HG02885 (cell line): ENCODE data around the gene LPAR1.
"Not testable (repeated sequence)": the region's sequence is repeated elsewhere in the genome, so short reads cannot be mapped to it uniquely, and the experiment has no call there.

Experiments
- ATAC-seq: cut with Tn5 transposase; IDR thresholded peaks from one replicate; pipeline ENCODE4 v1.9.1; 2021; ENCODE audit warnings: mild to moderate bottlenecking; ENCODE audit not compliant: unreplicated experiment, poor library complexity

LPAR1 gene

DNA sequence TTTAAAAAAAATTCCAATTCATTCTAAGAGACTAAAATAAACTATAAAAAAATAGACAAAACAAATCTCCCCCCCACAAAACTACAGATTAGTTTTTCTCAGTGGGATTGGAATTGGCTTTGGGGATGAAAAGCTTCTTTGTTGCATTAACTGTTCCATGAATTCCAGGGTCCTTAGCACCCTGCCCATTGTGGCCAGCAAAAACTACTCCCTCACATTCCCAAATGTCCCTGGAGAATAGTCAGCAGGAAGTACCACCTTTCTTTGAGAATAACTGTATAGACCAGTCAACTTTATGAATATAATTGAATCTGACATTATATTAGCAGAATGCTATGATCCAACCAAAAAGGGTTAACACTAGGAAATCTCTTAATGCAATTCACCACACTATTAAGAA, 147.9 kb downstream of the LPAR1 start:
- no peak for ATAC-seq

DNA sequence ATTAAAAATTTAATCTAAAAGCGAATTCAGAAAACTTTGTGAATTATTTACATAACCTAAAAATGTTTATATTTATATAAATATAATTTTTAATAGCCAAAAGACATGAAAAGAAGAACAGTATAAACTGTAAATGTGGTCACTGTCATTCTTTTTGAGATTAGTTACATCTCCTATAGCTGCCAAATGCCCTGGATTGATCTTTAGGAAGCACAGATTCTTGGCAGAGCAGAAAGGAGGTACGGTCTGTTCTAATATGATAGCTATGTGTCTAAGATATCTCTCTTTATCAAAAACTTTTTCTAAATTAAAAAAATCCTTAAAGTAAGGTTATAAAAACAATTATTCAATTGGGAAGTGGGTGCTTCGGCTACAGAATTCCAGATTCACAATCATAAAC, 151.0 kb downstream of the LPAR1 start:
- ATAC-seq, result no peak

DNA sequence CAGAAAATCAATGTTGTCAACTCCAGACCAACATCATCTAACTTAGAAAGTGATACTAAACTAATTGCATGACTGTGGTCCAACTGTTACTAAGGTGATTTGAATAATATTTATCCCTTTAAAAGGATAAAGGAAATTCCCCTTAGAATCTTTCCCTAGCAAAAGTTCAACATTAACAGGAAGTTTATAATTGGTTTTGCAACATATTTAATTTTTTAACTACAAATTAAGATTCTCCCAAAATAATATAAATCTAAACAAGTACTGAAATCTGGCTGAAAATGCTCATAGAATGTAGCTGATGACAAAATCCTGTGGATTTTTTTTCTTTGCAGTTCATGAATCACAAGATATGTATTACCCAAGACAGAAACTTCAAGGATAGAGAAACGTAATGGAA, 151.4 kb downstream of the LPAR1 start:
- no peak for ATAC-seq

DNA sequence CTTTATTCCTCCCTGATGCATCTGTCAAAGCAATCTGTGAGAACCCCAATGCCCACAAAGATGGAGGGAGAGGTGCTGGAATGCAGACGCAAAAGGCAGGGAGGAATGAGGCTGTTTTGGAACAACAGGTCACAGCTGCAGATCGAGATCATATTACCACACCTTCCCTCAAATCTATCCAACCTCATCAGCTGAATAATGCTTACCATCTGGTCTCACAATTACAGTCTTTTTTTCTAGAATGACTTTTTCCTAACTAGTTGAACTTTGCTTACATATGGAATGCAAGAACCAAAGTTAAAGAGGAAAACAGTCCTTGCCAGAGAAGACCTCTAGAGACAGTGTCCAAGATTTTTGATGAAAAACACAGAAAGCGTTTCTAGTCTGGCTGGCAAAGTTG, 158.1 kb downstream of the LPAR1 start:
- no peak for ATAC-seq

DNA sequence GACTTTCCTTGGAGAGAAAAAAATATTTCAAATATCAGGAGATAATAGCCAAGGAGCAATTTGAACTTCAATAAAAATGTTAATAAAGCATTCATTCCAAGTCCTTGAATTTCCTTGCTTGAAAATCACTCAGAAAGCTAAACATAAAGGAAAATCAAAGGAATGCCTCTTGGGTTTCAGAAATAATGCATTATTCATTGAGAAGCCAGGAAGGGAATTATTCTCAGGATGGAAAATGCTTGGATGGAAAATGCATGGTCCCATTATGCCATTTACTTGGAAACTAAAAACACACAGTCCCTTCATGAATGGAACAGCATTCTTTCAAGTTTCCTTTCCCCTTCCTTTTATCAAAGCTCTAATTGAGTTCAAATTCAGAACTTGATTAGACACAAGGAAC, 160.9 kb downstream of the LPAR1 start:
- ATAC-seq, result no peak

DNA sequence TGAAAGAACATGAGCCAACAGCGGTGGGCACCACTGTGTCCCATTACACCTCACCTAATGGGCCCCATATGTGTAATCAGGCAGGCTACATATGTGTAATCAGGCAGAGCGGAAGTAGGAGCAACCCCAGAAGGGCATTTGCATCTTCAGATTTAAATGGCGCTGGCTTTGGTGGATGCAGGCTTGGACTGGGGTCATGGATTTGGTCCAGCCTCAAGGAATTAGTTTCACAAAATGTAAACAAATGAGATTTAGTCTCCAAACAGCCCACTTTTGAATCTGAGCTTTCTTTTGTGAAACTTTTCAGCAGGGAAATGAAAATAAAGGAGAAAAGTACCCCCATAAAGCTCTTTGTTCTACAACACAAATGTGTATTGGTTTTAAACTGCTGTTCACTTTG, 161.3 kb downstream of the LPAR1 start:
- ATAC-seq, result no peak

DNA sequence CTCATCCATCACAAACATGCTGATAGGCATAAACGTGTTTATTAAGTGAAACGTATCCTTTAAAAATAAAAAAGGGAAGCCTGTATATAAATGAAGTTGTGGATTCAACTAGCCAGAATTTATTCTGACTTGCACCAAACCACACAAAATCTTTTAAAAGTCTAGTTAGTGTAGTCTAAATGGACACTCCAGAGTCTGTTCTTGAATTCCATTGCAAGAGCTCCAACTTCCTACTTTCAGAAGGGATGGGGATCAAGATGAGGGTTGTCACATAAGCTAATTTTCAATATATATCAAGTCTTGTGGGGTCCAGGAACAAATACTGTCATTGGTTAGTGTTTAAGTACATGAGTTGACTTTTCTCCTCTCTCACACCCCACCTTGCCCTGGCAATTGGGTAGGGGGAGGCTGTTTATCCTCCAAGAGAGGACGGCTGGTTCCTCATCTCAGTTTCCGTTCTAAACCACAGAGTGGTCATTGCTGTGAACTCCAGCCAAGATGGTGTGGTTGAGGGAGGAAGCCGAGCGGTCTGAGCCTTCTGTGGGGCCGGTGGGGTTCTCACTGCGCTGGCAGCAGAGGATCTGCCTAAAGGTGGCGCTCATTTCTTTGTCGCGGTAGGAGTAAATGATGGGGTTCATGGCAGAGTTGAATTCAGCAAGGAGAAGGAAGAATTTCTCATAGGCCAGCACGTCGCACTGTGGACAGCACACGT, 163.2 kb downstream of the LPAR1 start:
- ATAC-seq, result no peak

DNA sequence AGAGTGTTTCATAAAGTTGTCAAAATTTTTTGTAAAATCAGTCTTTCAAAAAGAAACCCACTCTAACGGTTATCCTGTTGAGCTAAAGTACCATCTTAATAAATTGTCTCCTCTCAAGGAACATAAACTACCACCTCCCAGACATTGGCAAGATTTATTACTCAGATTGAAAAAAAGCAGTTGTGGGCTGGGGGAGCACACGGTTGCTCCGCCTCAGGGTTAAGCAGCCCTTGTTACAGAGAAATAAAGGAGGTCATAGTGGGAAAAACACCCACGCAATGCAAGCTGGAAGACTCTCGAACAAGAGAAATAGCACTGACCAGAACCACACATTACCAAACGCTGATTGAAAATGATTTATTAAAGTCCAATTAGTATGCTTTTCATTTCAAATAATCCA, 165.3 kb downstream of the LPAR1 start:
- ATAC-seq, result no peak

DNA sequence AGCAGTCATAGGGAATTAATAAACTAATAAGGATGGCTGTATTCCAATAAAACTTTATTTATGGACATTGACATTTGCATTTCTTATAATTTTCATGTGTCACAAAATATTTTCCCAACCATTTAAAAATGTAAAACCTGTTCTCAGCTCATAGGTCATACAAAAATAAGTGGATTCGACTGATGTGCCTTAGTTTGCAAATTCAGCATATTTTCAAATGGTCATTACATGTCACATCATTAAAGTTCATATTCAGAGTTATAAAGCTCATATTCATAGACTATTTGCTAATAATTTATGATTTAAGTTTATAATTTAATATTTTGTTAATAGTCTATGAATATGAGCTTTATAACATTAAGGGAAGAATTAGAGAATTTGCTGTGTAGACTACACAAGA, 166.5 kb downstream of the LPAR1 start:
- no peak for ATAC-seq

DNA sequence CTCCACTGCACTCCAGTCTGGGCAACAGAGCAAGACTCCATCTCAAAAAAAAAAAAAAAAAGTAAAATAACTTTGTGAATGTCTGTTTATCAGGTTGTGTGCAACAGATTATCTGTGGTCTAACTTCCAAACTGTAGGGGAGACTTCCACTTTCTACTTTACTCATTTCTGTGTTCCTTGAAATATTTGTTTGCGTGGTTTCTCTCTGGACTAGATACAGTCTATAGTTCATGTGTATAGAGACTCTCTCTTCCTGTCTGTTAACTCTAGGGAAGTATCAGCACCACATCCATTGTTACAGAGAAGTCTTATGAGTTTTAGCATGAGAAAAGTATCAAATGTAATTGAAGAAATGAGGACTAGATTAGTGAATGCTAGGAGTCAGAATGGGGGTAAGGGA, 168.3 kb downstream of the LPAR1 start:
- ATAC-seq, result no peak

DNA sequence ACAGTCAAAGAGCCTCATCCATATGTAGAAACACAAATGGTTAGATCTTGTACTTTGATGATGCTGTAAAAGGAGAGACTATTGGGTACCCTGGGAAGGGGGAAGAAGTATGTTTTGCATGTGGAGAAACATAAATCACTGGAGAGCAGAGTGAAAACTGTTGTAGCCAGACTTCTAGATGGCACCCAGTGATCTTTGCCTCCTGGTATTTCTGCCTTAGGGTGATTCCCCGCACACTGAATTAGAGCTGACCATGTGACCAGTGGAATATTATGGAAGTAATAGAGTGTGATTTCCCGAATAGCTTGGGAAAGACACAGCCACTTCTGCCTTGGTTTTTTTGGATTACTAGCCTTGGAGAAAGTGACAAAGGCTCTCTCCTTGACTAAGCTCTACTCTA, 174.3 kb downstream of the LPAR1 start:
- no peak for ATAC-seq

DNA sequence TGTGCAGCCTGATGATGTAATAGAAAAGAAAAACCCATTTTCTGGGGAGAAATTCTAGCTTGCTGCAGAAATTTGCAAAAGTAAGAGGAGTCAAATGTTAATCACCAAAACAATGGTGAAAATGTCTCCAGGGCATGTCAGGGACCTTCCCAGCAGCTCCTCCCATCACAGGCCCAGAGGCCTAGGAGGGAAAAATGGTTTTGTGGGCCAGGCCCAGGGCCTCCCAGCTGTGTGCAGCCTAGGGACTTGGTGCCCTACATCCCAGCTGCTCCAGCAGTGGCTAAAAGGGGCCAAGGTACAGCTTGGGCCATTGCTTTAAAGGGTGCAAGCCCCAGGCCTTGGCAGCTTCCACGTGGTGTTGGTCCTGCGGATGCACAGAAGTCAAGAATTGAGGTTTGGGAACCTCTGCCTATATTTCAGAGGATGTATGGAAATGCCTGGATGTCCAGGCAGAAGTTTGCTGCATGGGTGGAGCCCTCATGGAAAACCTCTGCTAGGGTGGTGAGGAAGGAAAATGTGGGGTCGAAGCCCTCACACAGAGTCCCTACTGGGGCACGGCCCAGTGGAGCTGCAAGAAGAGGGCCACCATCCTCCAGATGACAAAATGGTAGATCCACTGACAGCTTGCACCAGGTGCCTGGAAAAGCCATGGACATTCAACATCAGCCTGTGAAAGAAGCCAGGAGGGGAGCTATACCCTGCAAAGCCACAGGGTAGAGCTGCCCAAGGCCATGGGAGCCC, 176.7 kb downstream of the LPAR1 start:
- ATAC-seq, result not testable (repeated sequence)

DNA sequence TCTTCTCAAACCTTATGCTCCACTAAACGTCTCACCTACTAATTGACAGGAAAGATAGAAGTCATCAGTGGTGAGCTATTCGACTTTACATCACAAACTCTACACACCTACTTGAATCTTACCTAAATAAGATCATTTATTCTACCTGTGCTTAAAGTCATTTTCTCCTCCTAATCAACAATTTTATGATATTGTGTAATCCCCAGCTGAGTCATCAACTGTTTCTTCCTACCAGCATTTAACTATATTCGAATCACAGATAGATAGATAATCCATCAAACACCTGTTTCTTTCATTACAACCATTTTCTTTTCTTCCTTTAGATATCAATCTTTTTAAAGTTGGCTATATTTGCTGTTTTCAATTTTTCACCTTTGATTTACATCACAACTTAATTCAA, 181.5 kb downstream of the LPAR1 start:
- no peak for ATAC-seq

DNA sequence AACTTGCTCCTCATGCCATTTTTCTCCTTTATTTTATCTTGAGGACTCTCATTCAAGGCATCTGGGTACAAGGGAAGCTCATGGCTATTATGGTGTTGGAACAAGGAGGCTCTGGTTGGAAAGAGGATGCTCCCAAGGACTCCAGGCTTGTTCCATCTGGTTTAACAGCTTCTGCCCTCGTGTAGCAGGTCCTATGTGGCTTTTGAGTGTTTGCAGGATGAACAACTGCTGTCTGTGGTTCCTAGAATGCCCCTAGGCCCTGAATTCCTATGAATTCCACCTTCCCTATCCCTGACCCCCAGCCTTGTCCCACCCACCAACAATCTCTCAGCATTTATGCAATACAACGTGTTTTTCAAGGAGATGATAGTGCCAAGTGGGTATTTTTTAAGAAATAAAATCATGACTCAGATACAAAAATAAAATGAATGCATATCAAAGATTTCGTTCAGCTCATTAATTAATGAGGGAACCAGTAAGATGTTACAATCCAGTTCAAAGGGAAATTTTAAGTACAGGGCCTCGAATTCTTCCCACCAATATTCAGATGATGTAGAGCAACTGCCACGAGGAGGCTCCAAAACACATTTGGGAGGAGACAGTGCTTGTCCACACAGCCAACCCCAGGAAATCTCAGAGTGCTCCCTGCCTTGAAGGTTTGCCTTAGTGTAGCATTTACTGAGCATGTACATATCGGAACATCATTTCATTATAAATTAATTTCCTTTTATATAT, 187.7 kb downstream of the LPAR1 start:
- no peak for ATAC-seq

DNA sequence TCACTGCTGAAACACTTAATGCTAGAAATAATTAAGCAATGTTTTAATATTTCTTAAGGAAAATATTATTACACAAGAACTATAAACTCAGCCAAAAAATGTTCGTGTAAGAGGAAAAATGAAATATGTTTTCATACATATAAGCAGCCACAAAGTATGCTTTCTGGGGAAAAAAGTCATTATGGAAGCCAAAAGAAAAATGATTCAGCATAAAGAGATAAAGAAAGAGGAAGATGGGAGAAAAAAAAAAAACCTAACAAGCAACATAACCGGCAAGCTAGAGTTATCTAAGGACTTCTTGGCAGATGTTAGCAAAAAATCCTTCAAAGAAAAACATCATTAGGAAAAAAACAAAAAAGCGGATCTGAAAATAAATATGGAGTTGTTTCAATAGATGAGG, 190.6 kb downstream of the LPAR1 start:
- ATAC-seq, result no peak

DNA sequence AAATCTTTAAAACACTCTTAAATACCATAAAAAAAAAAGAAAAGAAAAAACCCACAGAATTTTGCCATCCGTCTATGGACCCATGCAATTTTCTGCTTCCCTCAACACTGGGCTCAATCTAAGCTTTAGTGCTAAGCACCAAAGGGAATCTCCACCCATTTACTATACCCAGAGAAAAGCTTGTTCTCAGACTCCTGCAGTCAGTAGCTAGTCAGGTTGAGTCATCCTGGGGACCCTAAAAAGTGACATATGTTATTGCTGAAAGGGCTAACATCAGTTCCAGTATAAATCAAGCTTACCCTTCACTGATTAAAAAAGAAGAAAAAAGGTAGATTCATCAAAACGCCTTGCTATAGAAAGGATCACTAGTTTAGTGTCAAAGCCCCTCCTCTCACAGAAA, 192.1 kb downstream of the LPAR1 start:
- ATAC-seq, result no peak

DNA sequence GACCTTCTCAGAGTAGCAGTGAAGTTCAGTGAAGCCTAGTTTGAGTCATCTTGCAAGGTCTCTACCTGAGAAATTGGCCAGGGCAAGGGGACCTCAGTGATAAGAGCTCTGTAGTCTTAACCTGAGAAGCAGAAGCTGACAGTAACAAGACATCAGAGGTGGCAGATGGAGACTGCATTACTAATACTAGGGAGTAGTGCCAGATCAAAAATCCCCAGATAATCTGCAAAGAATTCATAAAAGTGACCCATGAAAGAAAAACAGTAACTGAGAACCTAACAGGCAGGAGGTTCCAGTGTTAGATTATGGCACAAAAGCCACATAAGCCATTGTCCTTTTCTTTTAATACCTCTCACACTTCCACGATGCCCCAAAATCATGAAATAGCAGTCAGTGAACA, 194.1 kb downstream of the LPAR1 start:
- no peak for ATAC-seq

DNA sequence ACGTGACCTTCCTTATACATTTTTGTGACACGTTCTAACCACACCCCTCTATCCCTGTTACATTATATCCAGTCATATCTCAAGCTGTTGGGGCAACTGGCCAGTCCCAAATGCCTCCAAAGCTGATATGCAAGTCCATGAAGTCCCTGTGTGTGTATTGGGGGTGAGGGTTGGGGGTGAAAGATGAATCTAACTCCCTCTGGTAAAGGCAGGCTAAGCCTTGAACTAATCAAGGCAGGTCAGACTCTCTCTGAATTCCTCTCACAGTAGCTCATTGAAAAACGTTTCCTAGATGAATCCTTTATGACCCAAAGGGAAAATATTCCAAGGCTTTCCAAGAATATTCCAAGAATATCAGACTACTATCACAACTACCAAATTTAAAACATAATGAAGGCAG, 195.3 kb downstream of the LPAR1 start:
- ATAC-seq, result no peak

DNA sequence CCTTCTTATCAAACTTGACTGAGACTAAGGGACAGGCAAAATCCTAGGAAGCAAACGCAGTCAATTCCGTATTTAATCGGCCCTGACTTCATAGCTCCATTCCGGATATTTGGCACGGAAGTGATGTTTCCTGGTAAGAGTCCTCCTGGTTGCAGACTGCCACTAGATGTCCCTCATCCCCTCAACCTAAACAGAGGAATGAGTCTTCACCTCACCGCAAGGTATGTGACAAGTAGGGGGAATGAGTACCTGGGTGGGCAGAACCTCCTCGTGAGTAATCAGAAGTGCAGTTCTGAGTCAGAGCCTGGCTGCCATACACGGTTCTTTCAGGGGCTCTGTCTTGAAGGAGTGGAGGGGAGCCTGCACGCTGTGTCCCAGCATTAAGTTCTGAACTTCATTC, 196.1 kb downstream of the LPAR1 start:
- no peak for ATAC-seq

DNA sequence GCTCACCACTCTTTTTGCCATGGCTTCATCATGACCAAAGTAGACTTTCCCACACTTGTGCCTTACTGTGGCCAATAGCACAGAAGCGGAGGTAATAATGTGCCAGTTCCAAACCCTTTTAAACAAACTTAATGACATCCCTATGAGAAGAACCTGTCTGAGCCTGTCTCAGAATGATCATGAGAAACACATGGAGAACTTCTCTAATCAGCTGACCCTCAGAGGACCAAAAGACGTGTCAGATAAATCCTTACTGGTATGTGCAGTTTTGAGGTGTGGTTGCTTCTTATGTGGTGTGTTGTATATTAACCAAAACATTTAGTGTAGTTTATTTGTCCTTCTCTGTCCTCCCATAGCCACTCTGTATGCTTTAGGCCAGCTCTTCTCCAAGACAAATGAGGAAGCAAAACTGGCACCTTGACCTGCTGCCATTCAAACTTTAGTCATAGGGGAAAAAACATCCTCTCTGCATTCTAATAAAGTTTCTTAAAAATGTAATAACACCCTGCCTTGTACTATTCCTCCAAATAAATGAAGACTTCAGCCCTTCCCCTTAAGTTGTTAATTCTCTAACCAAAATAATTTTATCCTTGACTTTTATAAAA, 200.8 kb downstream of the LPAR1 start:
- ATAC-seq, result no peak

DNA sequence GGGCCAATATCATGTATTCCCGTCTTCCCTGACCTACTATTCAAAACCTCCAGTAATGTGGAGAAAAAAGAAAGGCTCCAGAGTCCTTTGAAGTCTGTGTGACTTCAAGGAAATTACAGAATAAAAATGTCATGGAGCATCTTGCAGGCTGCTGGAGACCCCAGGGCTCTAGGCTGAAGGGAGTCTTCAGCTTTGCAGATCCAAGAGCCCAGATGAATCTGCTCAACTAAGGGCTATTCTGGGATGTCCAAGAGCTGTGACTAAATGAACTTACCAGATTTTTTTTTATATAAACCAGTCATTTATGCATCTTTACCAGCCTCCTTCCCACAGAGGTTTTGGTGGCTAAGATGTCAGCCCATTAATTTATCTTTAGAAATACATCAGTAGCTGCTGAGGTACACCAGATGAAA, 202.4 kb downstream of the LPAR1 start:
- no peak for ATAC-seq
